Right cardiac atrium (tissue), 5 donors: ENCODE results near the gene TMX2. TPM values are rescaled to one million over a fixed set of nuclear protein-coding genes. Genes with fewer than 3 reads are reported as not detected.
A peak's percentile ranks its signal among the peaks of the same experiment; 100 is the strongest.

Experiments used
- ATAC-seq, 2 donors: fragments of 200-7000 bp; cut with Tn5 transposase; one replicate each; pipeline versions ENCODE4 v1.8.0 to v1.9.1; 2020; ENCODE audit warnings: moderate library complexity in 2 of 2, mild to moderate bottlenecking in 1 of 2
- DNase-seq, 3 donors: peaks; one replicate each; pipeline ENCODE4 v3.0.0-alpha.2; 2020
- H3K27ac ChIP-seq: one replicate; pipeline ENCODE4 v1.5.1; 2013; ENCODE audit warnings: mild to moderate bottlenecking, low read length, control low read depth, moderate library complexity
- H3K27me3 ChIP-seq: one replicate; pipeline ENCODE4 v1.6.1; 2013; ENCODE audit not compliant: control insufficient read depth, insufficient read depth
- H3K4me1 ChIP-seq: one replicate; pipeline ENCODE4 v1.6.1; 2013; ENCODE audit warnings: low read length; ENCODE audit not compliant: control insufficient read depth, insufficient read depth
- H3K4me3 ChIP-seq: one replicate; pipeline ENCODE4 v1.5.1; 2013; ENCODE audit warnings: low read length, control low read depth
- H3K9me3 ChIP-seq: one replicate; pipeline ENCODE4 v1.6.1; 2013; ENCODE audit warnings: low read length; ENCODE audit not compliant: control insufficient read depth
- WGBS: extraction: QIAGEN DNeasy Blood & Tissue Kit; methylation state at CpG from one replicate; pipeline ENCODE4 v1.1.7; 2013; 5-methylcytosine and 5-hydroxymethylcytosine counted together
- intact Hi-C, 4 donors: fragments of 100-400 bp; cut with DNase I; formaldehyde crosslinking; loops; one replicate each; pipeline versions ENCODE4 v1.11.0 to v1.14.0; 2022 to 2023
- polyA plus RNA-seq: library from polyadenylated mRNA; stranded (reverse); fragments of 200-250 nt; gene quantifications from one replicate; pipeline ENCODE4 v1.2.3, GENCODE V29; 2013
- total RNA-seq, 4 donors: library from RNA; stranded (reverse); fragmentation: NEBNext Ultra II Directional; extraction: Animal tissue kit (Norgen Biotek cat#: 25700); gene quantifications; one replicate each; pipeline ENCODE4 v1.2.1, GENCODE V29; 2021
- donor health status: healthy with polysubstance abuse.
- donor health status: DM: no; HTN: yes; CAD: no.
- donor health status: DM: no; HTN: no; CAD: no.
- donor health status: DM: no; HTN: yes; CAD: no; lungs with severe emphysema.
- donor health status: DM: yes; HTN: yes; CAD: no.

TMX2 gene
- total and polyA plus RNA-seq, 5 donors, result 57.4 to 78.1 (median 73.2) TPM

GRCh38 chr11:57764972-57765371 lies 52.6 kb downstream of the TMX2 start:
- intact Hi-C loops, result loop anchor here in 3 of 4 donors (5.0 kb wide), 1 partner anchor 32 kb away; no protein-coding TSS in a partner anchor
- ATAC-seq (no peak), DNase-seq (no peak)
- Histone ChIP-seq H3K27me3 (no peaks in the 10 kb centered on the region), H3K9me3 (no peaks in the 10 kb centered on the region), H3K4me3 (peak overlapping the region; percentile 100), H3K4me1 (peaks cover 6% of the 10 kb centered on the region), H3K27ac (no peak overlapping the region)
- WGBS, result 9% methylated on average over 2 of the region's 2 CpGs

GRCh38 chr11:57770793-57771192 lies 58.4 kb downstream of the TMX2 start:
- H3K4me3 ChIP-seq, result no peak overlapping the region
- ATAC-seq (no peak), DNase-seq (no peak)
- intact Hi-C loops, result no loop called here
- peak overlapping the region; percentile 37 for H3K27ac ChIP-seq
- peaks cover 14% of the 10 kb centered on the region for H3K4me1 ChIP-seq
- WGBS, result 26% methylated on average over 1 of the region's 1 CpG
- no peaks in the 10 kb centered on the region for H3K9me3 ChIP-seq
- H3K27me3 ChIP-seq, result no peaks in the 10 kb centered on the region

GRCh38 chr11:57771365-57771764 lies 59.0 kb downstream of the TMX2 start:
- Histone ChIP-seq H3K27ac (no peak overlapping the region), H3K4me3 (no peak overlapping the region), H3K27me3 (no peaks in the 10 kb centered on the region), H3K4me1 (peaks cover 19% of the 10 kb centered on the region), H3K9me3 (no peaks in the 10 kb centered on the region)
- 84% methylated on average over 3 of the region's 3 CpGs for WGBS
- intact Hi-C loops, result no loop called here
- ATAC-seq (no peak), DNase-seq (no peak)

DNA sequence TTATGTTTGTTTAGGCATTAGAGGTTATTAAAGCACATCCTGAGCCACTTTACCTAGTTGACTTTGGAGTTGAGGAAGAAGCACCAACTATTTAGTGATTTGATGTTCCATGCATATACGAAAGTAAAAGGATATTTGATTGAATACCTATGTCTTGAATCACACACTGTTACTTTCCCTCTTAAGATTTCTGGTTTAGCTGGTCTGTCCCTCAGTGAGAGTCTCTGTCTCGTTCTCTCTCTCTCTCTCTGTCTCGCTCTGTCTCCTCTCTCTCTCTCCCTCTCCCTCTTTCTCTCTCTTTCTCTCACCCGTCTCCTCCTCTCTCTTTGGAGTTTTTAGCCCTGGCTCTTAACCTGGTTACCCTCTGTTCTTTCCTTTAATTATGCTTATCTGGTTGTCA lies 60.2 kb downstream of the TMX2 start:
- Histone ChIP-seq H3K4me3 (no peak overlapping the region), H3K9me3 (no peaks in the 10 kb centered on the region), H3K27me3 (no peaks in the 10 kb centered on the region), H3K4me1 (peaks cover 25% of the 10 kb centered on the region), H3K27ac (no peak overlapping the region)
- DNase-seq, result no peak
- intact Hi-C loops, result no loop called here
- WGBS, result 65% methylated on average over 4 of the region's 4 CpGs
- ATAC-seq, result no peak

GRCh38 chr11:57773026-57773598 lies 60.7 kb downstream of the TMX2 start:
- Histone ChIP-seq H3K27me3 (no peaks in the 10 kb centered on the region), H3K4me3 (no peak overlapping the region), H3K4me1 (peaks cover 29% of the 10 kb centered on the region), H3K9me3 (no peaks in the 10 kb centered on the region), H3K27ac (no peak overlapping the region)
- no peak for ATAC-seq
- 69% methylated on average over 5 of the region's 5 CpGs for WGBS
- no peak for DNase-seq
- intact Hi-C loops, result no loop called here

DNA sequence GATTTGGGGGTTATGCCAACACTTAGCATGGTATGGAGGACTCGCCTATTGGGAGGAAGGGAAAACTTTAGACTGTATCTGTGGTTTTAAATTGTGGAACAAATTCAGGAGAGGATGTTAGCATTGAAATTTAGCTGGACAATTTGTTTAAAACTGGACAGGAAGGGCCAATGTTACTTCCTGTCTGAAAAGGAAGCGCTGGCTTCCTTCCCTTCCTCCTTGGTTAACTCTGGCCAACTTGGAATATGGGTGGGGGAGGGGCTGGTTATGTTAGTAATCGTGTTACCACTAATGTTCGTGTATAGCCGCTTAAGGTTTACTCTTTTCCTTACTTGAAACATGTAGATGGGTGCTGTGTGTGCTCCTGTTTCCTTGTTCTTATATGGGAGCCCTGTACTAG lies 63.1 kb downstream of the TMX2 start:
- intact Hi-C loops, result no loop called here
- Histone ChIP-seq H3K27ac (peak overlapping the region; percentile 88), H3K9me3 (no peaks in the 10 kb centered on the region), H3K4me3 (peak overlapping the region; percentile 36), H3K4me1 (peaks cover 31% of the 10 kb centered on the region), H3K27me3 (no peaks in the 10 kb centered on the region)
- WGBS, result 24% methylated on average over 5 of the region's 5 CpGs
- DNase-seq (no peak), ATAC-seq (no peak)

DNA sequence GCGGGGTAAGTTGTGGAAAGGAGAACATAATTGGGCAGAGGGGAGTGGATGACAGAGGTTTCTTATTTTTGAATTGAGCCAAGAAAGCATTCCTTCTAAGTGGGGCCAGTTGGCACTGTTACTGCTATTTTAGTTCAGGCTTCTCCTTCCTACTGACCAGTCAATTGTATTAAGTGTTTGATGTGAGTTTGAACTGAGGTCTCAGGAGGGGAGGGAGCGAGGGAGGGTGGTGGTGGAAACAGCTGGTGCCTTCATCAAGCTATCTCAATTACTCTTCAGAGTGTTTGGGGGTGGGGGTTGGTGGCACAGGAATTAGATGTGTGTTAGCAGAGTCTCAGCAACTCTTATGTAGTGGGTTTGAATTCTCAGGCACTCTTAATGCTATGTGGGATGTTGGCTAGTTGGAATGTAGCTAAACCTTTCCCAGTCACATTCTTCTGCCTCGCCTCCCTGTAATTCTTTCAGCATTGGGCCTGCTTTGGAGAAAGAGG lies 63.7 kb downstream of the TMX2 start:
- no peaks in the 10 kb centered on the region for H3K9me3 ChIP-seq
- H3K27me3 ChIP-seq, result no peaks in the 10 kb centered on the region
- peaks cover 33% of the 10 kb centered on the region for H3K4me1 ChIP-seq
- DNase-seq (no peak), ATAC-seq (peak in 1 of 2 donors; percentile 7)
- intact Hi-C loops, result no loop called here
- peak overlapping the region; percentile 36 for H3K4me3 ChIP-seq
- H3K27ac ChIP-seq, result peak overlapping the region; percentile 88
- 26% methylated on average over 3 of the region's 3 CpGs for WGBS

GRCh38 chr11:57776577-57777210 lies 64.3 kb downstream of the TMX2 start:
- DNase-seq, result no peak
- Histone ChIP-seq H3K9me3 (no peaks in the 10 kb centered on the region), H3K4me3 (no peak overlapping the region), H3K27ac (peak overlapping the region; percentile 90), H3K4me1 (peaks cover 36% of the 10 kb centered on the region), H3K27me3 (no peaks in the 10 kb centered on the region)
- ATAC-seq, result no peak
- WGBS, result 15% methylated on average over 2 of the region's 2 CpGs
- intact Hi-C loops, result no loop called here

GRCh38 chr11:57777969-57778317 lies 65.5 kb downstream of the TMX2 start:
- Histone ChIP-seq H3K4me1 (peaks cover 35% of the 10 kb centered on the region), H3K9me3 (no peaks in the 10 kb centered on the region), H3K4me3 (peak overlapping the region; percentile 48), H3K27ac (peak overlapping the region; percentile 73), H3K27me3 (no peaks in the 10 kb centered on the region)
- ATAC-seq (peak; percentile 14 to 36), DNase-seq (peak in 1 of 3 donors; percentile 24)
- intact Hi-C loops, result no loop called here
- 13% methylated on average over 3 of the region's 3 CpGs for WGBS

DNA sequence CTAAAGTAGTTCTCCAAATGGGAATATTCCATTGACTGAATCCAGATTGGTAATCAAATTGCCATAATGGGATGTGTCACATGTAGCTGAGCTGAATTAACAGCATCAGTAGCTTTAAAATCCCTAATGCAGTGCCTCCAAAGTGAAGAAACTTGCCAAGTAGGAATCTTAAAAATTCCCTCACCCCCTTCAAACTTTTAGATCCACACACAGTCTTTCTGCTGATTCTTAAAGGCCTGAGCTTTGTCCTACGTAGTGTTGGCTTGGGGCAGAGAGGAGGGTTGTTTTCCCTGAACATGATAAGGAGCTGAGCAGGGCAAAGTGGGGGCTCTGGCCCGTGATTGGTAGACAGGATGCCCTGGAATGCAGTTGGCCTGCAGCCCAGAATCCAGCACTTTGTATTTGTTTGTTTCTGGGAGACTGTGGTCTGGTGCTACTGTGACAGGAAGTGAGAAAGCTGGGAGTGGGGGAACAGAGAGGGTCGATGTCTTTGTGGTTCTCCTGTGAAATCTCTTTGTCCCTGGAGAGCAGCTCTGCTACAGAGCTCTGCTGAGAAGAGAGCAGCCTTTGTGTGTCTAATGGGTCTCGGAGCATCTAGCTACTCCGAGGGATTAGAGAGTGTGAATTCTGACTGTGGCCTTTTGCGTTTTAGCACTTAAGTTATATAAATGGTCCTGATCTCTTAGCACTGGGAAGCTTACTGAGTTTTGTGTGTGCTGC lies 66.1 kb downstream of the TMX2 start:
- ATAC-seq, result peak; percentile 94 to 96
- WGBS, result 5% methylated on average over 6 of the region's 6 CpGs
- intact Hi-C loops, result no loop called here

DNA sequence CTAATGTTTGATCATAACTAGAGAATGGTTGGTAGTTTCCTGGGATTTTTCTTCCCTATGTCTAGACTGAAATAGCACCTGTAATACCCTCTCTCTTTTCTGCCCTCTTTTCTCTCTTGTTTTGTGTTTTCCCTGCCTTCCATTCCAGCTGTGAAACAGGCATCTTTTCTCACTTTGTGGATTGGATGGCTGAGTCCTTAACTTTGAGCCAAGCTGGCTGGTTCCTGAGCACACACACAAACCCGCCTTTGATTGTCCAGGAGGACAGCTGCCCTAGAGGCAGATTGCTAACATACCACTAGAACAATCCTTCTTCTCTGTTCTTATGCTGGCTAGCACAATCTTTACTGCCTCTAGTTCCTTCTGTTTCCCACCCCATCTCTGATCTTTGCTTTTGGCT lies 66.9 kb downstream of the TMX2 start:
- H3K4me1 ChIP-seq, result peaks cover 39% of the 10 kb centered on the region
- H3K9me3 ChIP-seq, result no peaks in the 10 kb centered on the region
- ATAC-seq (peak; percentile 66 to 71), DNase-seq (peak; percentile 38 to 68 (median 66))
- intact Hi-C loops, result no loop called here
- H3K4me3 ChIP-seq, result peak overlapping the region; percentile 48
- H3K27ac ChIP-seq, result peak overlapping the region; percentile 73
- 14% methylated on average over 1 of the region's 1 CpG for WGBS
- H3K27me3 ChIP-seq, result no peaks in the 10 kb centered on the region

More for the DNA sequence above, 66.1 kb downstream of the TMX2 start:
- H3K4me1 ChIP-seq, result peaks cover 35% of the 10 kb centered on the region
- peak overlapping the region; percentile 73 for H3K27ac ChIP-seq
- H3K4me3 ChIP-seq, result peak overlapping the region; percentile 48
- no peaks in the 10 kb centered on the region for H3K27me3 ChIP-seq
- peak; percentile 94 to 97 (median 96) for DNase-seq
- no peaks in the 10 kb centered on the region for H3K9me3 ChIP-seq
